ENCODE data around the gene KCNRG. TPM values are rescaled to one million over a fixed set of nuclear protein-coding genes. Genes with fewer than 3 reads are reported as not detected.
"Not testable (repeated sequence)": the region's sequence is repeated elsewhere in the genome, so short reads cannot be mapped to it uniquely, and the experiment has no call there.

KCNRG gene
- 1.6 TPM for total RNA-seq

GRCh38 chr13:50015258-50015657 lies at the start of gene KCNRG:
Gene KCNRG (plus strand): TSS chr13:50015444. CDS start chr13:50015494, 50 bp downstream.
- DNase-seq (ENCODE audit: low spot score), result no peak

GRCh38 chr13:49967456-49967855 lies 47.8 kb upstream of the KCNRG start:
- DNase-seq (ENCODE audit: low spot score), result no peak

- no peak for DNase-seq (ENCODE audit: low spot score)
These were observed 42.5 kb upstream of the KCNRG start for GRCh38 chr13:49972709-49973108.

- DNase-seq (ENCODE audit: low spot score), result no peak
These were observed 39.4 kb upstream of the KCNRG start for GRCh38 chr13:49975826-49976225.

- peak; percentile 72 for DNase-seq (ENCODE audit: low spot score)
These were observed 38.7 kb upstream of the KCNRG start for GRCh38 chr13:49976314-49977258.

- no peak for DNase-seq (ENCODE audit: low spot score)
These were observed 37.3 kb upstream of the KCNRG start for GRCh38 chr13:49977992-49978391.

- DNase-seq (ENCODE audit: low spot score), result no peak
These were observed 35.0 kb upstream of the KCNRG start for GRCh38 chr13:49980266-49980665.

GRCh38 chr13:49985129-49985528 lies 30.1 kb upstream of the KCNRG start:
- no peak for DNase-seq (ENCODE audit: low spot score)

- DNase-seq (ENCODE audit: low spot score), result no peak
These were observed 28.8 kb upstream of the KCNRG start for GRCh38 chr13:49986471-49986870.

- DNase-seq (ENCODE audit: low spot score), result not testable (repeated sequence)
These were observed 24.6 kb upstream of the KCNRG start for GRCh38 chr13:49990612-49991011.

GRCh38 chr13:49993111-49993510 lies 22.1 kb upstream of the KCNRG start:
- no peak for DNase-seq (ENCODE audit: low spot score)

- DNase-seq (ENCODE audit: low spot score), result no peak
These were observed 21.6 kb upstream of the KCNRG start for GRCh38 chr13:49993666-49994065.

- DNase-seq (ENCODE audit: low spot score), result no peak
These were observed 19.6 kb upstream of the KCNRG start for GRCh38 chr13:49995625-49996101.

GRCh38 chr13:49996161-49996915 lies 18.9 kb upstream of the KCNRG start:
- peak; percentile 93 for DNase-seq (ENCODE audit: low spot score)

- peak; percentile 91 for DNase-seq (ENCODE audit: low spot score)
These were observed 18.0 kb upstream of the KCNRG start, which contains the start of gene TRIM13 for GRCh38 chr13:49996951-49997895. Gene TRIM13 (plus strand): TSS chr13:49997042. CDS start chr13:50011941, 14,899 bp downstream.

- no peak for DNase-seq (ENCODE audit: low spot score)
These were observed 17.3 kb upstream of the KCNRG start for GRCh38 chr13:49997955-49998354.

- DNase-seq (ENCODE audit: low spot score), result no peak
These were observed 16.3 kb upstream of the KCNRG start for GRCh38 chr13:49998714-49999624.

- DNase-seq (ENCODE audit: low spot score), result no peak
These were observed 14.0 kb upstream of the KCNRG start for GRCh38 chr13:50001287-50001686.

- DNase-seq (ENCODE audit: low spot score), result no peak
These were observed 8.7 kb upstream of the KCNRG start for GRCh38 chr13:50006426-50007135.

GRCh38 chr13:50011461-50011860 lies 3.8 kb upstream of the KCNRG start:
- no peak for DNase-seq (ENCODE audit: low spot score)
